ENCODE data around the gene TMEM218.

TMEM218 gene

GRCh38 chr11:125155100-125155444 is 43.6 kb upstream of the TMEM218 start:
- intact Hi-C loops (cut with DNase I; ENCODE audit: low total_unique reads), result no loop called here
- Histone ChIP-seq H3K36me3 (no peaks in the 10 kb centered on the region), H3K27me3 (peaks cover 0 to 10% of the 10 kb centered on the region in 2 donors), H3K4me3 (no peak overlapping the region), H3K27ac (no peak overlapping the region), H3K4me1 (no peaks in the 10 kb centered on the region), H3K9me3 (no peaks in the 10 kb centered on the region)
- DNase-seq, result no peak
- TF ChIP-seq, protein P1, sequence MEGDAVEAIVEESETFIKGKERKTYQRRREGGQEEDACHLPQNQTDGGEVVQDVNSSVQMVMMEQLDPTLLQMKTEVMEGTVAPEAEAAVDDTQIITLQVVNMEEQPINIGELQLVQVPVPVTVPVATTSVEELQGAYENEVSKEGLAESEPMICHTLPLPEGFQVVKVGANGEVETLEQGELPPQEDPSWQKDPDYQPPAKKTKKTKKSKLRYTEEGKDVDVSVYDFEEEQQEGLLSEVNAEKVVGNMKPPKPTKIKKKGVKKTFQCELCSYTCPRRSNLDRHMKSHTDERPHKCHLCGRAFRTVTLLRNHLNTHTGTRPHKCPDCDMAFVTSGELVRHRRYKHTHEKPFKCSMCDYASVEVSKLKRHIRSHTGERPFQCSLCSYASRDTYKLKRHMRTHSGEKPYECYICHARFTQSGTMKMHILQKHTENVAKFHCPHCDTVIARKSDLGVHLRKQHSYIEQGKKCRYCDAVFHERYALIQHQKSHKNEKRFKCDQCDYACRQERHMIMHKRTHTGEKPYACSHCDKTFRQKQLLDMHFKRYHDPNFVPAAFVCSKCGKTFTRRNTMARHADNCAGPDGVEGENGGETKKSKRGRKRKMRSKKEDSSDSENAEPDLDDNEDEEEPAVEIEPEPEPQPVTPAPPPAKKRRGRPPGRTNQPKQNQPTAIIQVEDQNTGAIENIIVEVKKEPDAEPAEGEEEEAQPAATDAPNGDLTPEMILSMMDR (IDR thresholded peaks at IDR 0.05), result no peak

DNA sequence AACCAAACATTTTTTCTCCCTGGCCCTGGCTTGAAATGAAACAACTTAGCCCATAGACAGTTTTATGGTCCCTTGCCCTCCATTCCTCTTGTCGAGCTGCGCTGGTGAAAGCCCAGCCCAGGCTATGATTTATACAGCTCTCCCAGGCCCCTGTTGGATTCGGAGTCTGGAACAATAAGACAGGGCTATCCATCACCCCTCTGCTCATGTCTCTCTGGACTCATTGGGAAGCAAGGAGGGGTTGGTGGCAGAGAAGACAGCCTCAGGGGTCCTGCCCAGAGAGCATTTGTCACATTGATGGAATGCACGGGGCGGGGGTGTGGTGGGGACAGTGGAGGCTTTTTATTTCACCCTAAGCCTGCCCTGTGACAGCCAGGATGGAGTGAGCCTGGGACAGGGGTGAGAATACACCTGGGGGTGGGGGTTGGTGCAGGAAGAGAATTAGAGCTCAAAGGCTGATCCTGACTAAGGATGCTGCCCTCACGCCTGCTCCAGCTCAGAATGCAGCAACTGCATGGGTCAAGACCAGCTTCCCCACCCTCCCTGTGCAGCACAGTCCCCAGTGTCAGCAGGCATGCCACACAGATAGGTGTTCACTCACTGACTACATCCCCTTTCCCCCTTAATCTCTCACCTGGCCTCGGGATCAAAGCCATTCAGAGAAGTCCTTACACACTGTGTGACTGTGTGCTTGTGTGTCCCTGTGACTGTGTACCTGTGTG is 43.1 kb upstream of the TMEM218 start:
- DNase-seq, result no peak
- Histone ChIP-seq H3K27me3 (peaks cover 0 to 10% of the 10 kb centered on the region in 2 donors), H3K9me3 (no peaks in the 10 kb centered on the region), H3K36me3 (no peaks in the 10 kb centered on the region), H3K27ac (no peak overlapping the region), H3K4me3 (no peak overlapping the region), H3K4me1 (no peaks in the 10 kb centered on the region)
- intact Hi-C loops (cut with DNase I; ENCODE audit: low total_unique reads), result no loop called here
- TF ChIP-seq, protein P1 (IDR thresholded peaks at IDR 0.05), result no peak

- Histone ChIP-seq H3K4me3 (no peak overlapping the region), H3K36me3 (no peaks in the 10 kb centered on the region), H3K27ac (no peak overlapping the region), H3K4me1 (no peaks in the 10 kb centered on the region), H3K27me3 (peaks cover 0 to 10% of the 10 kb centered on the region in 2 donors), H3K9me3 (no peaks in the 10 kb centered on the region)
- intact Hi-C loops (cut with DNase I; ENCODE audit: low total_unique reads), result no loop called here
- DNase-seq, result no peak
- TF ChIP-seq, protein P1 (IDR thresholded peaks at IDR 0.05), result no peak
Observed at GRCh38 chr11:125153837-125154236, 42.4 kb upstream of the TMEM218 start.

GRCh38 chr11:125148743-125149142 is 37.3 kb upstream of the TMEM218 start:
- TF ChIP-seq, protein P1 (IDR thresholded peaks at IDR 0.05), result no peak
- Histone ChIP-seq H3K36me3 (no peaks in the 10 kb centered on the region), H3K4me1 (no peaks in the 10 kb centered on the region), H3K9me3 (no peaks in the 10 kb centered on the region), H3K27me3 (no peaks in the 10 kb centered on the region), H3K27ac (no peak overlapping the region), H3K4me3 (no peak overlapping the region)
- intact Hi-C loops (cut with DNase I; ENCODE audit: low total_unique reads), result loop anchor here (10.0 kb wide), 1 partner anchor 194 kb away; the partner anchor contains the start of gene CCDC15
- no peak for DNase-seq

DNA sequence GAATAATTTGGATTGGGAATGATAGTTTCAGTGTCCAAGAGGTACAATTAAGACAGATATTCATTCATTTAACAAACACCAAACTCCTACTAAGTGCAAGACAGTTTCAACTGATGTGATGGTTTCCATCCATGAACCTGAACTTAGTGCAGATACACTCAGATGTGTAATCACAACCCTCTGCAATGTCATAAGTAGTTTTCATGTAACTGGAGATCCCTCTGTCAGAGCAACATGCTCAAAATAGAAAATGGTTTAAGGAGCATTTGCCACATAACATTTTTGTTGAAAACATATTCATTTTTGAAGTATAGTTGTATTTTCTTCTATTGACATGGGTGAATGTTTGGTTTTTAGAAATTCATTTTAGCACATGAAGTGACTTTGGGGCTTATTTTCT is 36.6 kb upstream of the TMEM218 start:
- TF ChIP-seq, protein P1 (IDR thresholded peaks at IDR 0.05), result no peak
- Histone ChIP-seq H3K4me1 (no peaks in the 10 kb centered on the region), H3K36me3 (no peaks in the 10 kb centered on the region), H3K27ac (no peak overlapping the region), H3K4me3 (no peak overlapping the region), H3K9me3 (no peaks in the 10 kb centered on the region), H3K27me3 (no peaks in the 10 kb centered on the region)
- no peak for DNase-seq
- intact Hi-C loops (cut with DNase I; ENCODE audit: low total_unique reads), result loop anchor here (10.0 kb wide), 1 partner anchor 193 kb away; the partner anchor contains the start of gene CCDC15

Measured in tibial artery (tissue), 4 donors.